GM18526 (cell line): Measurements from ENCODE around the gene ELP5.

Source experiments
- POLR2A ChIP-seq: IDR thresholded peaks from 3 replicates; pipeline ENCODE4 v1.6.1; 2011; ENCODE audit not compliant: insufficient read length; ENCODE audit errors: extremely low read depth

ELP5 gene

DNA sequence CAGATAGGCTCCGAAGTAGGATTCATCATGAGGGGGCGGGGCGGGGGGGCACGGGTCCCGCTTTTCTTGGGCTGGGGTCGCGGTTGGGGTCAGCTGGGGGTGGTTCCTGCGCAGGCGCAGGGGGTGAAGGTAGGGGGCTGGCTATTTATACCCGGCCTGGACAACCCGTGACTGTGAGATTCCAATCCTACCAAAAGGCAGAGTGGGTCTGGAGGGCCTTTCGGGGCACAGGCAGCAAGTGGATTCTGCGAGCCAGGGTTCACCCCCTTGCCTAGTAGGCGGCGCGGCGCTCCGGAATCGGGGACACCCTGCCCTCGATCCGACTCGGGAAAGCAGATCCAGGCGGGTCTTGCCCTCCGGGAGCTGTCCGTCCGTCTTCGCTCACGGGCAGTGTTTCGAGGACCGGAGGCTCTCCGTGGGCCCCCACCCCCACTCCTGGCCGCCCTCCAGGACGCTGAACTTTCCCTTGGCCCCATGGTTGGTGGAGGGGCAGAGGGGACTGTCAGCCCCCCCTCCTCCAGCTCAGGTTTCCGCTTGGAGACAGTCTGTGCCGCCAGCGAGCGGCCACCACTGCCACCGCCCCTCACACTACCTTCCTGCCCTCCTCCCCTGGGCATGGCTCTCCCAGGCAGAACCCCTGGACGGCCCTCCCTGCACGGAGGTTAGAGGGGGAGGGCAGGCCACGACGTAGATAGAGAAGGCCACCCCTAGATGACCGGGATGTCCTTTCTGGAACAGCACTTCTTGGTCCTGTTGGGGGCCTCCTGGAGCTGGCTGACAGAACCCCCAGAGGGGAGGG, 30.1 kb downstream of the ELP5 start:
- no peak for TF ChIP-seq POLR2A

DNA sequence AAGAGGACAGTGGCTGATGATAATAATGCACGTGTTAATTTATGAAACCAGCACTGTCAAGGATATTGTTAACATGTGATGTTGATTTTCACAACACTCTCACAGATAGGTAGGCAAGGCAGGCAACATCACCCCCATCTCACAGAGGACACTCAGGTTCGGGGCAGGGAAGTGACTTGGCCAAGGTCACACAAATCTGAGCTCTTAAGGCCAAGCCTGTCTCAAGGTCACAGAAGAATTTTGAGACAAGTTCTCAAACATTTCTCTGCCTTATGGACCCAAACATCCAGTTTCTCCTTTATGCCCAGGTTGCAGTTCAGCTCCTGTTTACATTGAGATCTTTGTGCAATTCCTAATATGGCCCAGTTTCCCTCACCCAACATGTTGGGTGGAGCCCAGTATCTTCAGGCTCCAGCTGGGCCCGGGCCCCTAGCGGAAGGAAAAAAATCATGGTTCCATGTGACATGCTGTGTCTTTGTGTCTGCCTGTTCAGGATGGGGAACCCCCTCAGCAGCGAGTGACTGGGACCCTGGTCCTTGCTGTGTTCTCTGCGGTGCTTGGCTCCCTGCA, 30.8 kb downstream of the ELP5 start:
- TF ChIP-seq POLR2A = no peak

DNA sequence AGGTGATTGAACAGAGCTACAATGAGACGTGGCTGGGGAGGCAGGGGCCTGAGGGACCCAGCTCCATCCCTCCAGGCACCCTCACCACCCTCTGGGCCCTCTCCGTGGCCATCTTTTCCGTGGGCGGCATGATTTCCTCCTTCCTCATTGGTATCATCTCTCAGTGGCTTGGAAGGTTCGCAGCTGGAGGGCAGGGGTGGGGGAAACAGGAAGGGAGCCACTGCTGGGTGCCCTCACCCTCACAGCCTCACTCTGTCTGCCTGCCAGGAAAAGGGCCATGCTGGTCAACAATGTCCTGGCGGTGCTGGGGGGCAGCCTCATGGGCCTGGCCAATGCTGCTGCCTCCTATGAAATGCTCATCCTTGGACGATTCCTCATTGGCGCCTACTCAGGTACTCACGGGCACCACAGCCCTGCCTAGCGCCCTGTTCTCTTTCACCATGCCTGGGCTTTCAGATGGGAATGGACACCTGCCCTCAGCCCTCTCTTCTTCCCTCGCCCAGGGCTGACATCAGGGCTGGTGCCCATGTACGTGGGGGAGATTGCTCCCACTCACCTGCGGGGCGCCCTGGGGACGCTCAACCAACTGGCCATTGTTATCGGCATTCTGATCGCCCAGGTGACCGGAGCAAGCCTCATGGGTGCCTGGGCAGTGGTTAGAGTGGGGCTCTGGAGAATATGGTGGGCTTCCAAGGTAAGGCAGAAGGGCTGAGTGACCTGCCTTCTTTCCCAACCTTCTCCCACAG, 31.6 kb downstream of the ELP5 start:
- TF ChIP-seq POLR2A = no peak

DNA sequence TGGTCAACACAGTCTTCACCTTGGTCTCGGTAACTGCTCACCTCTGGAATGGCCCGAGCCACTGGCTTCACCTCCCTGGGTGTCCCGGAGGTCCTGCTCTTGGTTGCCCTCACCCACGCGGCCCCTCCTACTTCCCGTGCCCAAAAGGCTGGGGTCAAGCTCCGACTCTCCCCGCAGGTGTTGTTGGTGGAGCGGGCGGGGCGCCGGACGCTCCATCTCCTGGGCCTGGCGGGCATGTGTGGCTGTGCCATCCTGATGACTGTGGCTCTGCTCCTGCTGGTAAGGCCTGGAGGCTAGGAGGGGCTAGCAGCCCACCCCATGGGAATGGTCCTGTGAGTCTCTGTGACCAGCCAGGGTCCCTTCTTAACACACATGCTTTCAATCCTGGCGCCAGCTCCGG, 32.9 kb downstream of the ELP5 start:
- no peak for TF ChIP-seq POLR2A

DNA sequence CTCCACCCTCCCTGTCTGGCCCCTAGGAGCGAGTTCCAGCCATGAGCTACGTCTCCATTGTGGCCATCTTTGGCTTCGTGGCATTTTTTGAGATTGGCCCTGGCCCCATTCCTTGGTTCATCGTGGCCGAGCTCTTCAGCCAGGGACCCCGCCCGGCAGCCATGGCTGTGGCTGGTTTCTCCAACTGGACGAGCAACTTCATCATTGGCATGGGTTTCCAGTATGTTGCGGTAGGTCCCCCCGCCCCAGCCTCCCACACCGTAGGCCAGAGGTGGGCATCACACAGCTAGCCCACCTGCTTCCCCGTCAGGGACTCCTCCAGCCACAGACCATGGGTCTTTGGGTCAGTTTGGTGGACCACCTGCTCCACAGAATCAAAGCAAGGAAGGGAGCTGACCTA, 33.7 kb downstream of the ELP5 start:
- no peak for TF ChIP-seq POLR2A

DNA sequence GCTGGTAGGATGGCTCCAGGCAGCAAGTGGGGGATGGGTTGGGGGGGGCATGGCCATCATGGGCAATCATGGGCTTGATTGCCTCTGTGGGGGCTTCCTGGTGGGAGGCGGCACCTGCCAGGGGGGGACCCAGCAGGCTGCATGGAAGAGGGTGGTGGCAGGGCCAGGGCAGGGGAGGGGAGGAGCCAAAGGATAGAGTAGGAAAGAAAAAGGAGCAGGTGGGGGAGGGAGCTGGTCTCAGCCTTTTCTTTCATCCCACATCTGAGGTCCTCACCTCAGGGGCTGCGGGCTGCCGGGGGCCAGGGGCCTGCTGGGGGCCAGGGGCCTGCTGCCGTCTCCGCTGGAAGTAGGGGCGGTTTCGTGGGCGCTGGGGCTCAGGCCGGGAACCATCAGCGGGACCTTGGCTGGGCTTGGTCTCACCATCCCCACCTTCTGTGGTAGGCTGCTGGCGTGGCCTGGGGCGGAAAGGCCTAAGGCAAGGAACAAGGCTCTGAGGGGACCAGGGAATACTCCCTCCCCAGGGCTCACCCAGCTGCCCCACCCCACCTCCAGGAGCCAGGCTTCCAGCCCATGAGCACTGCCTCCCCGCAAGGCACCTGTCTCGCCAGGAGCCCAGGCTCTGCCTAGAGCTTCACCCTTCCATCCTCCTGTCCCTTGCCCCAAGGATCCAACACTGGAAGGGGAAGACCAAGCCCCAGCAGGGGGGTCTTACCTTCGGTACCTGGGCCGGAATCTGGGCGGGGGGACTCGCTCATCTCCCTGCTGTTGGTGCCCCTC, 37.4 kb downstream of the ELP5 start:
- no peak for TF ChIP-seq POLR2A

DNA sequence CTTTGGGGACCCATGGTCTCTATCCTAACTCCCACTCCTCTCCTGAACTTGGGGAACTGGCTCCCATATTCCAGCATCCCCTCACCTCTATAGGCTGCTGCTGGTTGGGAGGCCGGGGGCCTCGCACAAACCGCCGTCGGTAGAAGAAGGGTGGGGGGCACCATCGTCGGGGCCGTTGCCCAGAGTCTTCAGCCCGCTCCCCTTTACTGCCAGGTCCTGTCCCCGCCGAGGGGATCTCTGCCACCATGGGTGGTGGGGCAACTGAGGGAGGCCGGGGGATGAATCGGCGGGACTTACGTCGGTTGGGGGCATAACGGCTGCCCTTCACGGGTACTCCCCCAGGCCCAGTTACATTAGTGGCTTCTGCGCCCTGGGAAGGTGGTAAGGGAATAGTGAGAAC, 38.2 kb downstream of the ELP5 start:
- no peak for TF ChIP-seq POLR2A

DNA sequence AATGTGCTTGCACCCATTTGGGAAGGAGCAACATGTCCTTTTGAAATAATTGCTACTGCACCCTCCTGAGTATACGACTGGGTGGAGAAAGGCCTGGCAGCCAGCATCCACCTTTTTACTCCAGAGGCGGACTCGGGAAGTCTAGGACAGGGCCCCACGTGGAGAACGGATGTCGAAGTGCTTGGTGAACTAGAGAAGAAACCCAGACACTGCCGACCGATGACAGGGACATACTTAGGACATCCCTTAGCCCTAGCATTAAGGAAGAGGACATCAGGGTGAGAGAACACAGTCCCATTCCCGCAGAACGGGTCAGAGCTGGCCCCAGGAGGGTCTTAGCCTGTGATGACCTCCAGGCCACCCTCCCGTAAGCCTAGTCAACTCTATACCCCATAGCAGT, 38.7 kb downstream of the ELP5 start:
- no peak for TF ChIP-seq POLR2A

DNA sequence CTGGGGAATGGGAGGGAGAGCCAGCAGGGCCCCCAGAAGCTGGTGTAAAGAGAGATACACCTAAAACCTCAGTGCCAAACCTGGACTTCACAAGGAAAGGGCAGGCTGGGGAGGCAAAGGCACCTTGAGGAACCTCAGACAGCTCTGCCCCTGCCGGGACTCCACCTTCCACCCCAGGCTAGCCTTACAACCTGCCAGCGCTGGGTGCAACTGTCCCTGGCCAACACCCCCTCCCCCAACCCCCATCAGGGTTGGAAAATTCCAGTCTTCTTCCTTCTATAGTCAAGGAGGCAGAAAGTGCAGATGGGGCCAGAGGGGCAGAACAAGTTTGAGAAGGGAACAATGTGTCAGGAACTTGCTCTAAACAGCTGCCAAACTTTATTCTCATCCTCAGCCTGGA, 40.2 kb downstream of the ELP5 start:
- no peak for TF ChIP-seq POLR2A

DNA sequence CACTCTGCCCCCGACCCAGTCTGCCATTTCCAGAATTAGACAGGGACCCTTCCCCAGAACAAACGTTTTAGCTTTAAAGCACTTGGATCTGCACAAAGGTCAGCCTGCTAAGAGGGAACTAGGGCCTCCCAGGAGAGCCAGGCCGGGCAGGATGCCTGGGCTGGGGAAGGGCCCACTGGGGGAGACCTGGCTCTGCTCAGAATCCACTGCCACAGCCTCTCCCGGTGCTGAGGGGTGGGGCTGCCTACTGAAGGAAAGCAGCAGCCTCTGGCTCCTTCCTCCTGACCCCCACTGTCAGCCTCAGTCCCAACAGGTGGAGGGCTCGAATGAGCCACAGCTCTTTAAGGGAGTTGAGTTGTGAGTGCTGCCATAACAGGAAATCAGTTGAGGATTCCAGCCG, 40.7 kb downstream of the ELP5 start:
- no peak for TF ChIP-seq POLR2A

DNA sequence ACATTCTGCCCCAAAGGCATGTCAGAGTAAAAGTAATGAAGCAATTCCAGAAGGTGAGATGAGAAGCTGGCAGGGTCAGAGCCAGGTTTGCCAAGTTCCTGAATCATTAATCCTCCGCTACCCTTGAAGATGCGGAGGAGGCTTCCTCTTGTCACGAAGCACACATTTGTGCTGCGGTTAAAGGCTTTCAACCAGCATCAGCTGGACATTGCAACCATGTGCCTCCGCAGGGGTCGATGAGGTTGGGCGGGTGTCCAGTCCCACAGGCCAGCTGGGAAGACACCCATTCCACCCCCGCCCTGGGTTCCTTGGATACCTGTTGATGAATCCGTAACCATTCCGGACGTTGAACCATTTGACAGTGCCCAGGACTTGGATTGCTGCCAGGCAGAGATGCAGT, 41.1 kb downstream of the ELP5 start:
- TF ChIP-seq POLR2A = no peak

DNA sequence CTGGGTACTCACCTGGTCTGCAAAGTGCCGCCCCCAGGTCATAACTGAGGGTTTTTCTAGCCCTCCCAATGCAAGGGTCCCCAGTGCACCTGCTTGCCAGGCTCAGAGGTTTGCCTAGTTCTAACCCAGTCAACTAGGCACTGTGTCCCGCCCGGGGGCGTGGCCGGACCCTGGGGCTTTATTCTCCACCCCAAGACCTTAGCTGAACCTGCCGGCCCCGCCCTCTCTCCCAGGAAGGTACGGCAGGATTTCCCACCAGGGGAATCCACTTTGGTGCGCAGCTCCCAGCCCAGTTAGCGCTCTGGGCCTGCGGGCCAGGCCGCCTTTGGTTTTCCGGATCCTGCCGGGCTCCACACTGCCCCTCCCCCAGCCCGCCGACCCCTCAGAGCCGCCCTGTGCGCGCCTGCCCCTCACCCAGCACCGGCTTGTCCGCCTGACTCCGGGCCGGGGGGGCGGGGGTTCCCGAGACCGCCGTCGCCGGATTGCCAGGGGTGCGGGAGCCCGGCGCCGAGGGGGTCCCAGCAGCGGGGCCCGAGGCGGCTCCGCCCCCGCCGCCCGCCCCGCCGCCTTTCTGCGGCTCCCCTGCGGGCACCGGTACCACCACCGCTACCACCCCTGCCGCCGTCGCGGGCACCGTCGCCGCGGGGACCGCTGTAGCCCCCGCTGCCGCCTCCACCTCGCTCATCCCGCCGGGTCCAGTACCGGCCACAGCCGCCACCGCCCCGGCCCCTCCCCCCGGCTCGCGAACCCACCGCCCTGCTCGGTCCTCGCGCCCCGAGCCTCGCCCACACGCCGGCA, 42.0 kb downstream of the ELP5 start:
- TF ChIP-seq POLR2A = no peak

DNA sequence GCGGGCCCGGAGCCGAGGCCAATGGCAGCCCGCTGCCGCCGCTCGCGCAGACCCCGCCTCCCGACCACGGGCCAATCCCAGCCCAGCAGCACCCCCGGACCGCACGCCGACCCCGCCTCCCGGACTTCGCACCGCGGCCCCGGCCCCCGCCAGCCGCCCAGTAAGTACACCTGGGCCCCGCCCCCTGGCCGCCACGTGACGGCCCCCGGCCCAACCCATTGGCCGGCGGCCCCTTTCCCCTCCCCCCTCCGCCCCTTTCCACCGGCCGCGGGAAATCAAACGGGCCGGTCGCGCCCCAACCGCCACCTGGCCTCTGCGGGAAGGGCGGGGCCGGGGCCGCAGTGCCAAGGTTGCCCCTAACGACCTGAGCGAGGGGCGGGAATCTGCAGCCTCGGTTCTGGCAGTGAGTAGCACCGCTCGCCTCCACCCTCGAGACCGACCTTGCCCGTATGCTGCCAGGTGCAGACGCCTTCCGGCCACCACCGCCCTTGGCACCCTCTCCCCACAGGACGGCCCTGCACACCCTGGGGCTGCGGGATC, 42.7 kb downstream of the ELP5 start, which contains the start of gene YBX2:
YBX2 (minus strand) TSS at position 26 of the 540 bp plus-strand sequence. CDS start 139 bp downstream, outside the sequence.
- TF ChIP-seq POLR2A = no peak
